RWPE2 (cell line): Measurements from ENCODE around the gene EFR3B.

Experiments
- ATAC-seq: fragments of 200-7000 bp; cut with Tn5 transposase; 3 replicates; pipeline ENCODE4 v1.9.1; 2021; ENCODE audit warnings: low read depth
- DNase-seq: peaks from one replicate; pipeline ENCODE4 v3.0.0-alpha.2; 2020; ENCODE audit warnings: low spot score
- H3K27ac ChIP-seq: fragments of 450-650 bp; 2 replicates; pipeline ENCODE4 v1.5.1; 2017; ENCODE audit warnings: mild to moderate bottlenecking; ENCODE audit not compliant: poor library complexity, severe bottlenecking
- H3K27me3 ChIP-seq: fragments of 250-450 bp; sonication (Bioruptor Pico); 2 replicates; pipeline ENCODE4 v1.5.1; 2021; ENCODE audit warnings: mild to moderate bottlenecking, moderate library complexity; ENCODE audit not compliant: insufficient read depth, poor library complexity, severe bottlenecking
- H3K36me3 ChIP-seq: fragments of 250-450 bp; sonication (Bioruptor Pico); 2 replicates; pipeline ENCODE4 v1.5.1; 2020; ENCODE audit warnings: low read depth, mild to moderate bottlenecking, moderate library complexity
- H3K4me1 ChIP-seq: fragments of 250-450 bp; sonication (Bioruptor Pico); 2 replicates; pipeline ENCODE4 v1.5.1; 2021; ENCODE audit warnings: mild to moderate bottlenecking, moderate library complexity; ENCODE audit not compliant: insufficient read depth, poor library complexity, severe bottlenecking
- H3K4me3 ChIP-seq: fragments of 250-450 bp; sonication (Bioruptor Pico); 2 replicates; pipeline ENCODE4 v1.5.1; 2021; ENCODE audit warnings: mild to moderate bottlenecking, moderate library complexity; ENCODE audit not compliant: severe bottlenecking
- H3K9me3 ChIP-seq: fragments of 250-450 bp; sonication (Bioruptor Pico); 2 replicates; pipeline ENCODE4 v1.5.1; 2021; ENCODE audit warnings: mild to moderate bottlenecking, moderate library complexity; ENCODE audit not compliant: severe bottlenecking
- CTCF ChIP-seq: fragments of 450-650 bp; IDR thresholded peaks from one replicate; pipeline ENCODE4 v1.5.1; 2017; ENCODE audit warnings: mild to moderate bottlenecking, moderate library complexity; ENCODE audit not compliant: poor library complexity, severe bottlenecking

EFR3B gene

GRCh38 chr2:25127646-25128045, 85.8 kb downstream of the EFR3B start:
- Histone ChIP-seq H3K4me3 (no peak overlapping the region), H3K27ac (no peak overlapping the region), H3K27me3 (no peaks in the 10 kb centered on the region), H3K36me3 (no peaks in the 10 kb centered on the region), H3K9me3 (no peaks in the 10 kb centered on the region), H3K4me1 (no peaks in the 10 kb centered on the region)
- no peak for ATAC-seq
- no peak for TF ChIP-seq CTCF
- no peak for DNase-seq

GRCh38 chr2:25129901-25130520, 88.1 kb downstream of the EFR3B start:
- Histone ChIP-seq H3K4me3 (no peak overlapping the region), H3K4me1 (no peaks in the 10 kb centered on the region), H3K36me3 (no peaks in the 10 kb centered on the region), H3K27me3 (no peaks in the 10 kb centered on the region), H3K27ac (no peak overlapping the region), H3K9me3 (no peaks in the 10 kb centered on the region)
- DNase-seq, result no peak
- no peak for TF ChIP-seq CTCF
- 0 out of 3 replicates have a peak, but pooled peaks have one; percentile 7 for ATAC-seq

- ATAC-seq (no peak), DNase-seq (no peak)
- no peaks in the 10 kb centered on the region for H3K9me3 ChIP-seq
- H3K36me3 ChIP-seq, result no peaks in the 10 kb centered on the region
- no peak overlapping the region for H3K27ac ChIP-seq
- no peaks in the 10 kb centered on the region for H3K4me1 ChIP-seq
- H3K4me3 ChIP-seq, result no peak overlapping the region
- TF ChIP-seq CTCF, result no peak
- no peaks in the 10 kb centered on the region for H3K27me3 ChIP-seq
These were observed 89.3 kb downstream of the EFR3B start for GRCh38 chr2:25131253-25131566.

GRCh38 chr2:25131567-25132298, 89.9 kb downstream of the EFR3B start:
- no peaks in the 10 kb centered on the region for H3K36me3 ChIP-seq
- TF ChIP-seq CTCF, result no peak
- H3K4me3 ChIP-seq, result no peak overlapping the region
- H3K4me1 ChIP-seq, result no peaks in the 10 kb centered on the region
- H3K9me3 ChIP-seq, result no peaks in the 10 kb centered on the region
- ATAC-seq (peak; percentile 30; the same call in 2 of the 3 replicates), DNase-seq (no peak)
- no peak overlapping the region for H3K27ac ChIP-seq
- no peaks in the 10 kb centered on the region for H3K27me3 ChIP-seq

GRCh38 chr2:25132299-25132635, 90.4 kb downstream of the EFR3B start:
- H3K27ac ChIP-seq, result no peak overlapping the region
- ATAC-seq (no peak), DNase-seq (no peak)
- H3K27me3 ChIP-seq, result no peaks in the 10 kb centered on the region
- H3K4me1 ChIP-seq, result no peaks in the 10 kb centered on the region
- no peak for TF ChIP-seq CTCF
- no peaks in the 10 kb centered on the region for H3K9me3 ChIP-seq
- no peaks in the 10 kb centered on the region for H3K36me3 ChIP-seq
- H3K4me3 ChIP-seq, result no peak overlapping the region
